A549 (cell line): Measurements from ENCODE around the gene FNTB. TPM values are rescaled to one million over a fixed set of nuclear protein-coding genes. Genes with fewer than 3 reads are reported as not detected.

Source experiments
- ATAC-seq, 2 experiments: fragments of 200-7000 bp in 1 of 2; fragments of >200 bp in 1 of 2; cut with Nextera tagmentation in 1 of 2; cut with Tn5 transposase in 1 of 2; 3 replicates each; pipeline versions ENCODE4 v1.8.0 to v1.9.1; 2018 to 2020; ENCODE audit warnings: mild to moderate bottlenecking in 1 of 2, moderate library complexity in 1 of 2
- CTCF ChIA-PET: fragments of 300-600 bp; sonication (Branson Sonifier 250); formaldehyde crosslinking; extraction: SDS; loops from one replicate; lab custom pipeline; 2021; ENCODE audit warnings: antibody characterized with exemption, inconsistent platforms; lab: Yijun Ruan, JAX
- POLR2A ChIA-PET: fragments of 350-600 bp; formaldehyde crosslinking; extraction: SDS; loops from one replicate; lab custom pipeline; 2021; ENCODE audit warnings: antibody characterized with exemption, inconsistent platforms; lab: Yijun Ruan, JAX
- DNase-seq, 2 experiments: peaks; one replicate each; pipeline versions ENCODE4 v3.0.0 to v3.0.0-alpha.2; 2011 to 2016; ENCODE audit warnings: low read depth in 1 of 2, low spot score in 1 of 2
- FAIRE-seq: peaks from 2 replicates; lab custom pipeline; 2011; peaks lifted over from hg19 to GRCh38; lab: Jason Lieb, UNC
- H3K27ac ChIP-seq, 2 experiments: fragments of >200 bp; sonication (Bioruptor Twin); formaldehyde crosslinking; 3 replicates each; pipeline ENCODE4 v1.5.1; 2016 to 2017
- H3K4me1 ChIP-seq: fragments of >200 bp; sonication (Bioruptor Twin); formaldehyde crosslinking; 3 replicates; pipeline ENCODE4 v1.6.1; 2016
- H3K4me2 ChIP-seq: fragments of >200 bp; sonication (Bioruptor Twin); formaldehyde crosslinking; 3 replicates; pipeline ENCODE4 v1.6.1; 2016
- H3K4me3 ChIP-seq: fragments of >200 bp; sonication (Bioruptor Twin); formaldehyde crosslinking; 3 replicates; pipeline ENCODE4 v1.5.1; 2016
- H3K9me3 ChIP-seq: fragments of >200 bp; sonication (Bioruptor Twin); formaldehyde crosslinking; 3 replicates; pipeline ENCODE4 v1.6.1; 2016
- CHD2 ChIP-seq: fragments of 150-350 bp; IDR thresholded peaks from 2 replicates; pipeline ENCODE4 v1.6.1; 2014; ENCODE audit warnings: low read length; ENCODE audit not compliant: partially characterized antibody
- CHD4 ChIP-seq: fragments of 200-600 bp; sonication (generic); IDR thresholded peaks from 2 replicates; pipeline ENCODE4 v1.6.1; 2016; ENCODE audit warnings: antibody characterized with exemption, mild to moderate bottlenecking, borderline replicate concordance
- ESRRA ChIP-seq: fragments of 150-350 bp; IDR thresholded peaks from 2 replicates; pipeline ENCODE4 v1.6.1; 2014; ENCODE audit warnings: mild to moderate bottlenecking, low read length, borderline replicate concordance
- FOSB ChIP-seq: fragments of 250-450 bp; sonication (Bioruptor Pico); IDR thresholded peaks from 2 replicates; pipeline ENCODE4 v1.5.0; 2020; ENCODE audit warnings: mild to moderate bottlenecking, moderate library complexity
- HDAC2 ChIP-seq: fragments of 200-600 bp; sonication (generic); IDR thresholded peaks from 2 replicates; pipeline ENCODE4 v1.6.1; 2016
- HEYL ChIP-seq: fragments of 250-450 bp; sonication (Bioruptor Pico); IDR thresholded peaks from 2 replicates; pipeline ENCODE4 v1.8.0; 2021; ENCODE audit warnings: mild to moderate bottlenecking, moderate library complexity
- JUN ChIP-seq, 2 experiments: fragments of >200 bp; sonication (Bioruptor Twin); formaldehyde crosslinking; IDR thresholded peaks; 2 replicates in 1 of 2; 3 replicates in 1 of 2; pipeline ENCODE4 v1.6.1; 2016 to 2017
- JUNB ChIP-seq: fragments of >200 bp; sonication (Bioruptor Twin); formaldehyde crosslinking; IDR thresholded peaks from 2 replicates; pipeline ENCODE4 v1.6.1; 2016
- MAFK ChIP-seq: fragments of 450-650 bp; IDR thresholded peaks from 2 replicates; pipeline ENCODE4 v1.6.1; 2014; ENCODE audit not compliant: partially characterized antibody
- MAZ ChIP-seq: fragments of 150-350 bp; IDR thresholded peaks from 2 replicates; pipeline ENCODE4 v1.6.1; 2014; ENCODE audit warnings: antibody characterized with exemption, low read depth, low read length, borderline replicate concordance
- NR3C1 ChIP-seq: fragments of >200 bp; sonication (Bioruptor Twin); formaldehyde crosslinking; IDR thresholded peaks from 3 replicates; pipeline ENCODE4 v1.6.1; 2017
- POLR2AphosphoS2 ChIP-seq: conservative IDR thresholded peaks from 2 replicates; pipeline ENCODE4 v1.6.1; 2012; ENCODE audit warnings: low read length, improper control_type of control experiment, inconsistent platforms
- RAD21 ChIP-seq, 2 experiments: fragments of >200 bp in 1 of 2; sonication (Bioruptor Twin) in 1 of 2; formaldehyde crosslinking in 1 of 2; IDR thresholded peaks in 1 of 2; conservative IDR thresholded peaks in 1 of 2; 2 replicates in 1 of 2; 3 replicates in 1 of 2; pipeline ENCODE4 v1.6.1; 2012 to 2018; ENCODE audit warnings: inconsistent platforms in 1 of 2
- RCOR1 ChIP-seq: fragments of 150-350 bp; IDR thresholded peaks from 2 replicates; pipeline ENCODE4 v1.6.1; 2014; ENCODE audit warnings: antibody characterized with exemption, low read length, low read depth
- TFCP2L1 ChIP-seq: fragments of 250-450 bp; sonication (Bioruptor Pico); IDR thresholded peaks from 2 replicates; pipeline ENCODE4 v1.5.0; 2021; ENCODE audit warnings: mild to moderate bottlenecking
- TP53 ChIP-seq: fragments of 250-450 bp; sonication (Bioruptor Pico); IDR thresholded peaks from 2 replicates; pipeline ENCODE4 v1.5.0; 2021; ENCODE audit warnings: mild to moderate bottlenecking, moderate library complexity
- ZFP36 ChIP-seq: fragments of 450-650 bp; IDR thresholded peaks from 2 replicates; pipeline ENCODE4 v1.6.1; 2014; ENCODE audit warnings: borderline replicate concordance; ENCODE audit not compliant: partially characterized antibody
- ZNF302 ChIP-seq: fragments of 250-450 bp; sonication (Bioruptor Pico); IDR thresholded peaks from 2 replicates; pipeline ENCODE4 v1.9.0; 2021; ENCODE audit warnings: inconsistent platforms, mild to moderate bottlenecking, moderate library complexity
- WGBS: methylation state at CpG from one replicate; pipeline ENCODE4 v1.1.6; 2017; ENCODE audit errors: missing lambda C conversion rate; 5-methylcytosine and 5-hydroxymethylcytosine counted together
- polyA plus RNA-seq, 4 experiments: library from polyadenylated mRNA; depleted of rRNA in 3 of 4; stranded (reverse); fragments of >200 nt; fragmentation: RNase III in 1 of 4; extraction: RNeasy Plus Mini Kit Qiagen cat#74134 plus additional on column Dnase treatment in 1 of 4; gene quantifications; 2 replicates in 3 of 4; 3 replicates in 1 of 4; pipeline ENCODE4 v1.2.3, GENCODE V29; 2011 to 2017
- TF ChIP-seq, protein P1 (sequence below): fragments of >200 bp; sonication (Bioruptor Twin); formaldehyde crosslinking; IDR thresholded peaks from 2 replicates; pipeline ENCODE4 v1.6.1; 2016
- TF ChIP-seq, protein P2 (sequence below): IDR thresholded peaks from 2 replicates; pipeline ENCODE4 v1.6.1; 2012
- TF ChIP-seq, protein P3 (sequence below): fragments of 250-450 bp; sonication (Bioruptor Pico); IDR thresholded peaks from 2 replicates; pipeline ENCODE4 v1.5.0; 2020; ENCODE audit warnings: low read depth, mild to moderate bottlenecking, moderate library complexity
- TF ChIP-seq, protein P4 (sequence below): fragments of >200 bp; sonication (Bioruptor Twin); formaldehyde crosslinking; IDR thresholded peaks from 3 replicates; pipeline ENCODE4 v1.5.1; 2016
- TF ChIP-seq, protein P5 (sequence below): IDR thresholded peaks from 2 replicates; pipeline ENCODE4 v1.6.1; 2012; ENCODE audit warnings: low read depth, borderline replicate concordance
- TF ChIP-seq, protein P6 (sequence below): fragments of 450-650 bp; IDR thresholded peaks from 2 replicates; pipeline ENCODE4 v1.6.1; 2014; ENCODE audit warnings: antibody characterized with exemption
- TF ChIP-seq, protein P7 (sequence below): fragments of 200-600 bp; sonication (generic); IDR thresholded peaks from 2 replicates; pipeline ENCODE4 v1.6.1; 2016; ENCODE audit warnings: antibody characterized with exemption, mild to moderate bottlenecking, moderate library complexity

FNTB gene
- polyA plus RNA-seq, 2 of the 4 experiments (the other 2 are of a cell fraction), result 28.5 to 41.9 TPM

DNA sequence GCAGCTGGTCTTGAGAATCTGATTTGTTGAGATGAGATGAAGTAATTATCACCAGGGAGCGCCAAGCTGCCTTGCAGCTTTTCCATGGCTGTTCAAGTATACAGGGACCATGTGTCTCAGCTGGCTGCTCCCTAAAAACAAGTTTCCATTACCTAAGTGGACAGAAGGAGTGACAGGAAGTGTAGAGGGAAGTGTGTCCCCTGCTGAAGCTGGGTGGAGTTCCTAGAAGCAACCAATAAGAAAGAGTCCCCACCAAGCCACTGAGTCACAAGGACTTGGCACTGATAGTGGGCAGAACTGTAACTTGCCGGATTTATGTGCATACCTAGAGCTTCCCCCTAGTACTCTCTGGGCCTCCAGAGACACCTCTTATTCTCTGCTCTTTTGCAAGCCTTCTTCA lies 42.7 kb upstream of the FNTB start:
- H3K9me3 ChIP-seq, result no peaks in the 10 kb centered on the region

DNA sequence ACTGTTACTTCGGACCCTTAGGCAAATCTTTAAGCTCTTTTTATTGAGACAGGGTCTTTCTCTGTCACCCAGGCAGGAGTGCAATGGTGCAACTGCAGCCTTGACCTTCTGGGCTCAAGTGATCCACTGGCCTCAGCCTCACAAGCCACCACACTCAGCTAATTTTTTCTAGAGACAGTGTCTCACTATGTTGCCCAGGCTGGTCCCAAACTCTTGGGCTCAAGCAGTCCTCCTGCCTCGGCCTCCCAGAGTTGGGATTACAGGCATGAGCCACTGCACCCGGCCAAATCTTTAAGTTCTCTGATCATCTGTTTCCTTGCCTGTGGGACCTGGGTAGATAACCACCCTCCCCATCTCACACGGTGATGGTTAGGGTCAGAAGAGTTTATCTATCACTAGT lies 41.8 kb upstream of the FNTB start:
- Histone ChIP-seq H3K9me3 (no peaks in the 10 kb centered on the region), H3K27ac (peak overlapping the region in 1 of 2 experiments; percentile 92; a peak in 3 of 6 replicates), H3K4me1 (peaks cover 44% of the 10 kb centered on the region), H3K4me2 (no peak overlapping the region), H3K4me3 (no peak overlapping the region)
- ChIA-PET POLR2A (interaction anchor here (1.0 kb wide), 1 partner anchor 8 kb away, joined by 3 read pairs; no protein-coding TSS in a partner anchor), CTCF (interaction anchor here (0.7 to 2.3 kb wide), 4 partner anchors 8 to 121 kb away, joined by 3 to 5 read pairs (median 3); no protein-coding TSS in a partner anchor)
- 91% methylated on average over 4 of the region's 4 CpGs for WGBS
- DNase-seq (no peak), FAIRE-seq (no peak), ATAC-seq (no peak)
- no peak for TF ChIP-seq ZFP36
- TF ChIP-seq, protein P1, sequence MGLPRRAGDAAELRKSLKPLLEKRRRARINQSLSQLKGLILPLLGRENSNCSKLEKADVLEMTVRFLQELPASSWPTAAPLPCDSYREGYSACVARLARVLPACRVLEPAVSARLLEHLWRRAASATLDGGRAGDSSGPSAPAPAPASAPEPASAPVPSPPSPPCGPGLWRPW, result no peak
- TF ChIP-seq MAFK, result no peak
- no peak for TF ChIP-seq MAZ
- no peak for TF ChIP-seq HDAC2
- no peak for TF ChIP-seq POLR2AphosphoS2
- no peak for TF ChIP-seq ESRRA
- TF ChIP-seq, protein P2, sequence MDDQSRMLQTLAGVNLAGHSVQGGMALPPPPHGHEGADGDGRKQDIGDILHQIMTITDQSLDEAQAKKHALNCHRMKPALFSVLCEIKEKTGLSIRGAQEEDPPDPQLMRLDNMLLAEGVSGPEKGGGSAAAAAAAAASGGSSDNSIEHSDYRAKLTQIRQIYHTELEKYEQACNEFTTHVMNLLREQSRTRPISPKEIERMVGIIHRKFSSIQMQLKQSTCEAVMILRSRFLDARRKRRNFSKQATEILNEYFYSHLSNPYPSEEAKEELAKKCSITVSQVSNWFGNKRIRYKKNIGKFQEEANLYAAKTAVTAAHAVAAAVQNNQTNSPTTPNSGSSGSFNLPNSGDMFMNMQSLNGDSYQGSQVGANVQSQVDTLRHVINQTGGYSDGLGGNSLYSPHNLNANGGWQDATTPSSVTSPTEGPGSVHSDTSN, result no peak
- TF ChIP-seq CHD4, result no peak
- TF ChIP-seq JUN (IDR thresholded peaks at IDR 0.05), result no peak
- TF ChIP-seq TP53 (CRISPR knock-in tag), result no peak
- TF ChIP-seq, protein P3, sequence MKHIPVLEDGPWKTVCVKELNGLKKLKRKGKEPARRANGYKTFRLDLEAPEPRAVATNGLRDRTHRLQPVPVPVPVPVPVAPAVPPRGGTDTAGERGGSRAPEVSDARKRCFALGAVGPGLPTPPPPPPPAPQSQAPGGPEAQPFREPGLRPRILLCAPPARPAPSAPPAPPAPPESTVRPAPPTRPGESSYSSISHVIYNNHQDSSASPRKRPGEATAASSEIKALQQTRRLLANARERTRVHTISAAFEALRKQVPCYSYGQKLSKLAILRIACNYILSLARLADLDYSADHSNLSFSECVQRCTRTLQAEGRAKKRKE, result no peak
- TF ChIP-seq NR3C1, result no peak
- no peak for TF ChIP-seq ZNF302 (CRISPR knock-in tag)
- no peak for TF ChIP-seq FOSB (CRISPR knock-in tag)

More for the DNA sequence above, 42.7 kb upstream of the FNTB start:
- Histone ChIP-seq H3K4me2 (no peak overlapping the region), H3K27ac (peak overlapping the region; percentile 90 to 92), H3K4me3 (no peak overlapping the region), H3K4me1 (peaks cover 53% of the 10 kb centered on the region)
- 97% methylated on average over 2 of the region's 2 CpGs for WGBS
- DNase-seq (no peak), ATAC-seq (no peak), FAIRE-seq (no peak)
- TF ChIP-seq ESRRA (no peak), TFCP2L1 (CRISPR knock-in tag) (no peak), JUNB (no peak), HEYL (CRISPR knock-in tag) (no peak), ZNF302 (CRISPR knock-in tag) (no peak), CHD2 (no peak), RCOR1 (no peak), RAD21 (conservative IDR thresholded peaks at IDR 0.05 in 1 of 2, IDR thresholded peaks at IDR 0.05 in 1 of 2) (no peak), MAZ (no peak)
- TF ChIP-seq, protein P1, result no peak
- TF ChIP-seq, protein P4, sequence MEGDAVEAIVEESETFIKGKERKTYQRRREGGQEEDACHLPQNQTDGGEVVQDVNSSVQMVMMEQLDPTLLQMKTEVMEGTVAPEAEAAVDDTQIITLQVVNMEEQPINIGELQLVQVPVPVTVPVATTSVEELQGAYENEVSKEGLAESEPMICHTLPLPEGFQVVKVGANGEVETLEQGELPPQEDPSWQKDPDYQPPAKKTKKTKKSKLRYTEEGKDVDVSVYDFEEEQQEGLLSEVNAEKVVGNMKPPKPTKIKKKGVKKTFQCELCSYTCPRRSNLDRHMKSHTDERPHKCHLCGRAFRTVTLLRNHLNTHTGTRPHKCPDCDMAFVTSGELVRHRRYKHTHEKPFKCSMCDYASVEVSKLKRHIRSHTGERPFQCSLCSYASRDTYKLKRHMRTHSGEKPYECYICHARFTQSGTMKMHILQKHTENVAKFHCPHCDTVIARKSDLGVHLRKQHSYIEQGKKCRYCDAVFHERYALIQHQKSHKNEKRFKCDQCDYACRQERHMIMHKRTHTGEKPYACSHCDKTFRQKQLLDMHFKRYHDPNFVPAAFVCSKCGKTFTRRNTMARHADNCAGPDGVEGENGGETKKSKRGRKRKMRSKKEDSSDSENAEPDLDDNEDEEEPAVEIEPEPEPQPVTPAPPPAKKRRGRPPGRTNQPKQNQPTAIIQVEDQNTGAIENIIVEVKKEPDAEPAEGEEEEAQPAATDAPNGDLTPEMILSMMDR, result no peak
- TF ChIP-seq, protein P5, sequence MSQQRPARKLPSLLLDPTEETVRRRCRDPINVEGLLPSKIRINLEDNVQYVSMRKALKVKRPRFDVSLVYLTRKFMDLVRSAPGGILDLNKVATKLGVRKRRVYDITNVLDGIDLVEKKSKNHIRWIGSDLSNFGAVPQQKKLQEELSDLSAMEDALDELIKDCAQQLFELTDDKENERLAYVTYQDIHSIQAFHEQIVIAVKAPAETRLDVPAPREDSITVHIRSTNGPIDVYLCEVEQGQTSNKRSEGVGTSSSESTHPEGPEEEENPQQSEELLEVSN, result no peak
- TF ChIP-seq, protein P6, sequence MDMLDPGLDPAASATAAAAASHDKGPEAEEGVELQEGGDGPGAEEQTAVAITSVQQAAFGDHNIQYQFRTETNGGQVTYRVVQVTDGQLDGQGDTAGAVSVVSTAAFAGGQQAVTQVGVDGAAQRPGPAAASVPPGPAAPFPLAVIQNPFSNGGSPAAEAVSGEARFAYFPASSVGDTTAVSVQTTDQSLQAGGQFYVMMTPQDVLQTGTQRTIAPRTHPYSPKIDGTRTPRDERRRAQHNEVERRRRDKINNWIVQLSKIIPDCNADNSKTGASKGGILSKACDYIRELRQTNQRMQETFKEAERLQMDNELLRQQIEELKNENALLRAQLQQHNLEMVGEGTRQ, result no peak
- TF ChIP-seq, protein P7, sequence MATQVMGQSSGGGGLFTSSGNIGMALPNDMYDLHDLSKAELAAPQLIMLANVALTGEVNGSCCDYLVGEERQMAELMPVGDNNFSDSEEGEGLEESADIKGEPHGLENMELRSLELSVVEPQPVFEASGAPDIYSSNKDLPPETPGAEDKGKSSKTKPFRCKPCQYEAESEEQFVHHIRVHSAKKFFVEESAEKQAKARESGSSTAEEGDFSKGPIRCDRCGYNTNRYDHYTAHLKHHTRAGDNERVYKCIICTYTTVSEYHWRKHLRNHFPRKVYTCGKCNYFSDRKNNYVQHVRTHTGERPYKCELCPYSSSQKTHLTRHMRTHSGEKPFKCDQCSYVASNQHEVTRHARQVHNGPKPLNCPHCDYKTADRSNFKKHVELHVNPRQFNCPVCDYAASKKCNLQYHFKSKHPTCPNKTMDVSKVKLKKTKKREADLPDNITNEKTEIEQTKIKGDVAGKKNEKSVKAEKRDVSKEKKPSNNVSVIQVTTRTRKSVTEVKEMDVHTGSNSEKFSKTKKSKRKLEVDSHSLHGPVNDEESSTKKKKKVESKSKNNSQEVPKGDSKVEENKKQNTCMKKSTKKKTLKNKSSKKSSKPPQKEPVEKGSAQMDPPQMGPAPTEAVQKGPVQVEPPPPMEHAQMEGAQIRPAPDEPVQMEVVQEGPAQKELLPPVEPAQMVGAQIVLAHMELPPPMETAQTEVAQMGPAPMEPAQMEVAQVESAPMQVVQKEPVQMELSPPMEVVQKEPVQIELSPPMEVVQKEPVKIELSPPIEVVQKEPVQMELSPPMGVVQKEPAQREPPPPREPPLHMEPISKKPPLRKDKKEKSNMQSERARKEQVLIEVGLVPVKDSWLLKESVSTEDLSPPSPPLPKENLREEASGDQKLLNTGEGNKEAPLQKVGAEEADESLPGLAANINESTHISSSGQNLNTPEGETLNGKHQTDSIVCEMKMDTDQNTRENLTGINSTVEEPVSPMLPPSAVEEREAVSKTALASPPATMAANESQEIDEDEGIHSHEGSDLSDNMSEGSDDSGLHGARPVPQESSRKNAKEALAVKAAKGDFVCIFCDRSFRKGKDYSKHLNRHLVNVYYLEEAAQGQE, result no peak
- ChIA-PET POLR2A (interaction anchor here (1.0 kb wide), 1 partner anchor 8 kb away, joined by 3 read pairs; no protein-coding TSS in a partner anchor), CTCF (interaction anchor here (0.6 to 1.0 kb wide), 3 partner anchors 12 to 561 kb away, joined by 3 read pairs; no protein-coding TSS in a partner anchor)
